Measurements from ENCODE around the gene NEURL2. TPM values are rescaled to one million over a fixed set of nuclear protein-coding genes. Genes with fewer than 3 reads are reported as not detected.

The NEURL2 gene
- total and polyA plus RNA-seq, 2 experiments from 2014 or later, result 4.6 to 10.9 TPM

GRCh38 chr20:45897289-45897688, 6.3 kb upstream of the NEURL2 start (continued):
- TF ChIP-seq ZNF462 (CRISPR knock-in tag; IDR thresholded peaks at IDR 0.05), result no peak
- no peak for TF ChIP-seq EZH2 (IDR thresholded peaks at IDR 0.05; ENCODE audit: low read depth, unreplicated experiment)
- TF ChIP-seq NANOG (IDR thresholded peaks at IDR 0.05; ENCODE audit: borderline replicate concordance), result no peak
- no peak for TF ChIP-seq CREB1 (CRISPR knock-in tag; IDR thresholded peaks at IDR 0.05; ENCODE audit: low read depth)
- no peak for TF ChIP-seq STAT1 (IDR thresholded peaks at IDR 0.05; ENCODE audit: unreplicated experiment)
- TF ChIP-seq ZNF114 (CRISPR knock-in tag; IDR thresholded peaks at IDR 0.05), result no peak
- TF ChIP-seq POLR2AphosphoS5 (IDR thresholded peaks at IDR 0.05; ENCODE audit: low read depth), result no peak
- TF ChIP-seq CTCF (conservative IDR thresholded peaks at IDR 0.05; ENCODE audit: low read depth in 2 of 2), result no peak
- no peak for TF ChIP-seq ETS1 (IDR thresholded peaks at IDR 0.05)

All from GM23338 (cell line).